ENCODE results near the gene ZNF362.

DNA sequence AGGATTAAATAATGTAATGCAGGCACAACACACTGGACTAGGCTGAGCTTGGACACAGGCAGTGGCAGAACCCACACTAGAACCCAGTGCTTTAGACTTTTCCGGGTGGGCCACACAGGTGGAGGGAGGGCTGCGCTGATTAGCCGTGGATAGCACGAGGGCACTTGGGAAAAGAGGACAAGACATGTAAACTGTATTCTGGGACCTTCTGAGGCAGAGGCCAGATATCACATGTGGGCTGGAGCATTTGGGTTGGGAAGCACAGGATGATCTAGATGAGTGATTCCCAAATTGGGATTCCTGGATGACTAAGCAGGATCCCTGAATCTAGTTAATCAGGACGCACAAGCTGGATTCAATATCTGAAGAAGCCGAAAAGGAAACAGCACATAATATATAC, 84.9 kb downstream of the ZNF362 start:
- TF ChIP-seq EZH2 (IDR thresholded peaks at IDR 0.05; ENCODE audit: insufficient read depth, poor library complexity, severe bottlenecking) (no peak), EZH2phosphoT487 (IDR thresholded peaks at IDR 0.05; ENCODE audit: insufficient read depth, low read depth) (no peak)
